MM.1S (cell line): Measurements from ENCODE around the gene PKIG.
"Not testable (repeated sequence)": the region's sequence is repeated elsewhere in the genome, so short reads cannot be mapped to it uniquely, and the experiment has no call there.

Source experiments
- EZH2 ChIP-seq: fragments of 300-600 bp; sonication (generic); optimal IDR thresholded peaks from 2 replicates; pipeline ENCODE3; 2017; ENCODE audit warnings: low read depth, mild to moderate bottlenecking, antibody characterized with exemption, low read length, mixed read lengths
- TF ChIP-seq, protein P1 (sequence below): fragments of 300-600 bp; sonication (generic); IDR thresholded peaks from 2 replicates; pipeline ENCODE4 v1.5.1; 2016; ENCODE audit warnings: antibody characterized with exemption, low read length, mixed read lengths

DNA sequence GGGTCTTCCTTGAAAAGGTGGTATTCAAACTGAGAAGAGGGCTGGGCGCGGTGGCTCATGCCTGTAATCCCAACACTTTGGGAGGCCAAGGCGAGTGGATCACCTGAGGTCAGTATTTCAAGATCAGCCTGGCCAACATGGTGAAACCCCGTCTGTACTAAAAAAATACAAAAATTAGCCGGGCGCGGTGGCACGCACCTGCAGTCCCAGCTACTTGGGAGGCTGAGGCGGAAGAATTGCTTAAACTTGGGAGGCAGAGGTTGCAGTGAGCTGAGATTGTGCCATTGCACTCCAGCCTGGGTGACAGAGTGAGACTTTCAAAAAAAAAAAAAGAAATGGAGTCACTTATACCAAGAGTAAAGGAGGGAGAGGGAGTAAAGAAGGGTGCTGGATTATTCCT lies 5.9 kb downstream of the PKIG start:
- TF ChIP-seq EZH2 = not testable (repeated sequence)
- TF ChIP-seq, protein P1, sequence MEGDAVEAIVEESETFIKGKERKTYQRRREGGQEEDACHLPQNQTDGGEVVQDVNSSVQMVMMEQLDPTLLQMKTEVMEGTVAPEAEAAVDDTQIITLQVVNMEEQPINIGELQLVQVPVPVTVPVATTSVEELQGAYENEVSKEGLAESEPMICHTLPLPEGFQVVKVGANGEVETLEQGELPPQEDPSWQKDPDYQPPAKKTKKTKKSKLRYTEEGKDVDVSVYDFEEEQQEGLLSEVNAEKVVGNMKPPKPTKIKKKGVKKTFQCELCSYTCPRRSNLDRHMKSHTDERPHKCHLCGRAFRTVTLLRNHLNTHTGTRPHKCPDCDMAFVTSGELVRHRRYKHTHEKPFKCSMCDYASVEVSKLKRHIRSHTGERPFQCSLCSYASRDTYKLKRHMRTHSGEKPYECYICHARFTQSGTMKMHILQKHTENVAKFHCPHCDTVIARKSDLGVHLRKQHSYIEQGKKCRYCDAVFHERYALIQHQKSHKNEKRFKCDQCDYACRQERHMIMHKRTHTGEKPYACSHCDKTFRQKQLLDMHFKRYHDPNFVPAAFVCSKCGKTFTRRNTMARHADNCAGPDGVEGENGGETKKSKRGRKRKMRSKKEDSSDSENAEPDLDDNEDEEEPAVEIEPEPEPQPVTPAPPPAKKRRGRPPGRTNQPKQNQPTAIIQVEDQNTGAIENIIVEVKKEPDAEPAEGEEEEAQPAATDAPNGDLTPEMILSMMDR = not testable (repeated sequence)
